NCI-H2171 (cell line): ENCODE measurements around the gene CDC42SE1.

Experiments used
- DNase-seq: peaks from one replicate; lab custom pipeline; 2025; lab: John Stamatoyannopoulos, UW

The CDC42SE1 gene

DNA sequence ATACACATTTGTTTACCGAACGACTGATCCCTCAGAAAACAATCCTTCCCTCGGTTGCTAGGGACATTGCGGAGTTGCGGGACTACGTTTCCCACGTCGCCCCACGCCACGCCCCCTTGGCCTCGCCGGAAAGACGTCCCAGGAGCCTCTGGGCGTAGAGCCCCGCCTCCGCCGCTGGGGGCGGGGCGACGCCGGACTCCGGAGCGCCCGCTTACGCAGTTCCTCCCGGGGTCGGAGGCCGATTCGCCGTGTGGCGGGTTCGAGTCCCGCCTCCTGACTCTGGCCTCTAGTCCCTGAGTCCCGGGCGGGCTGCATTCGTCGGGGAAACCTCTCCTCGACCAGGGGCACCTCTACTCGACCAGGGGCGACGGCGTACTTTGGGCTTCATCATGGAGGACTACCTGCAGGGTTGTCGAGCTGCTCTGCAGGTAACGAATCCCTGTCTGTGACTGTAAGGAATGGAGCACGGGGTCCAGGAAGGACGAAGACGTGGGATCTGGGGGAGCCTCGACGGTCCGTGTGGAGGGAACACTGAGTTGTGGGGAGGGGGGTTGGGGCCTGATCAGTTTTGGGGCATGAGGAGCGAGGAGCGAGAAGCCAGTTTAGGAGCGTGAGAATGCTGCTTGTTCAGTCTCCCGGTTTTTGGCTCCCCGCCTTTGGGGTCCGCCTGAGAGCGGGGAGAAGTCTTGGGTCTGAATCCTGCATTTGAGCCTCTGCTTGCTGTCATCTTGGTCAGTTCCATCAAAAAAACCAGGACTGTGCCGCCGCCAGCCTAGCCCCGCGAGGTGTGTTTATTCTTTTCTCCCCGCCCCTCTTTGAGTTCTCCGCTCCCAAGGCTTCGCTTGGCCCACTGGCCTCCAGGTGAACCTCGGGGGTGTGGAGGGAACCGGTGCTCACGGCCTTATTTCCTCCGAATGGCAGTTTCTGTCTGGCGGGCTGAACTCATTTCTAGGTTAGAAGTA lies 50.9 kb downstream of the CDC42SE1 start, which contains the start of gene PRUNE1:
TSS of gene PRUNE1 (plus strand) at position 206 of the 962 bp plus-strand sequence. CDS start at position 390, 184 bp downstream.
- peak; percentile 95 for DNase-seq

DNA sequence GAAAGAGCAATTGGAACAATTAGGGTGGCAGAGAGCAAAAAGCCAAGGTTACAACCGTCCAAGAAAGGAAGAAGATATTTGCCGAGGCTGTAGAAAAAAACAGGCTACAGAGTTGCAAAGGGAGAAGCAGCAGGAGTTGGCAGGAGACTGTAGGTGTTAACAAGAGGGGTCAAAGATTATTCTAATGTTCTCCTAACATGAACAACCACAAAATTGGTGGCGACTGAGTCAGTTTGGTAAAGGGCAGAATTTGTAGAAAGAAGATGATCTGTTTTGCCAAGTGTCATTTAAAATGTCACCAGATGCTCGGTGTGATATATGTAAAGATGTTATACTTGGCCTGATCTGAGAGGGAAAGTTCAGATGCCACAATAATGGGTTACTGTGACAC lies 51.6 kb downstream of the CDC42SE1 start:
- no peak for DNase-seq

DNA sequence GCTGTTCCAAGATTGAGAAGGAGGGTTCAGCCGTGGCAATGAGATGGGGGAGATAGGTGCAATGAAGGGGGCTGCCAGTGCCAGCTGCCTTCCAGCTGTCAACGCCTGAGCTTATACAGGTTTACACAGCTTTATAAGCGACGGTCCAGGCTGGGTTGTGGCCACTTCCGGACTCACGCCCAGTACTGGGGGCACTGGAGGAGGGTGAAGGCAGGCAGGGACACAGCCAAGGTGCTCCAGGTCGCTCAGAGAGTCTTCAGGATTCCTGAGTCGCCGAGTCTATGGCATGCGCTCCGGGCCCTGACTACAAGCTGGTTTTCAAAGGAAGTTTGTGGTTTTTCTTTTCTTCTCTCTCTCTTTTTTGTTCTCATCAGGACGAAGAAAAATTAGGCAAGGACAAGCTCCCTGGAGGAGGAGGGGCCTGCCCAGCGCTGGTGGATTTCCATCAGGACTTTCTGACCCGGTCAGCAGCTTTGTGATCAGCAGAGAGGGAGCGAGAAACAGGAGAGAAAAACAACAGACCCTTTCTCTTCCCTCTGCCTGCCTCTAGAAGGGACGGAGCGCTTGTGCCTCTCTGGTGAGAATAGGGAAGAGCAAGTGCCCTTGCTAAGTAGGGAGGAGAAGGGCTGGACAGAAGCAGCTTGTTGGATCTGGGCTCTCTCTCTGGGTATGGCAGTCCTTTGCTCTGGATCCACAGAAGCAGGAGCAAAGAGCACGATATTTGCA lies 52.9 kb downstream of the CDC42SE1 start, which contains the start of gene MINDY1:
TSS of gene MINDY1 (minus strand) at position 576 of the 726 bp plus-strand sequence. CDS start 4,285 bp downstream, outside the sequence.
- no peak for DNase-seq

DNA sequence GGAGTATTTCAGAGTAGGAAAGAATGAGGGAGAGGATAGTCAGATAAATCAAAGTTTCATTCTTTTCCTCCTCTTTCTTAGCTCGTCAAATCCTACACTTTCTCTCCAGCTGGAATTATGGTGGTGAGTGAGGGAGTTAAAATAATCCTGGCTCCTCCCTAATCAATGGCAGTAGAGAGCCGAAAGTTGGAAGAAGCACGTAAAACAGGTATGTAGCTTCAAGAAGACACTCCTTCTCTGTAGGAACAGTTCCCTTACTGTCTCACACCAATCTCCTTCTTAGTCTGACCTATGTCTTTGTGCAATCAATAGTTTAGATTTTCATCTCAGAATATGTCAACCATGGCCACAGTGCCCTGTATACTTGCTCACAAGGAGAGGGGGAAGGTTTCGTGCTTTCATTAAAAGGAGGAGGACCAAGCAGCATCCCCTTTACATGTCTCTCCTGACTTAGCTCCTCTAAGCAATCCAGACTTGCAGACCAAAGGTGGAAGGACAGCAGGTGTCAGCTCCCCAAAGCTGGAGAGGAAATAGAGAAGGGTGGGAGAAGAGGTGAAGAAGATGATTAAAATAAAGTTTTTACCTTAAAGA lies 53.6 kb downstream of the CDC42SE1 start:
- no peak for DNase-seq

DNA sequence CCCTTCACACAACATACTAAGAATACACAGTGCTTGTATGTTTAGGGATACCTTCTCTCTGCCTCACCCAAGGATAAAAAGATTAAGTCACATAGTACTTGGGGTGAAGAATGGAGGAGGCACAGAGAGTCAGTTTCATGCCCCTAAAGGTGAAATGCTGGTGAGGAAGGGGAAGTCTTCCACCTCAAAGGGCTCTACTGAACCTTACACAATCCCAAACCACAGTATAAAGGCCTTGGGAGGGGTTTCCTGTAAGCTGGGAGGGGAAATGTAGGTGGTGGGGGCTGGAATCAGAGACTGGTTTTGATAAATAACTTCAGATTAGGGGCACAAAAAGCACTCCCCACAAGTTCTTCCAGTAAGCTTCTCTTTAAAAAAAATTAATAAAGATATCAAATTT lies 56.2 kb downstream of the CDC42SE1 start:
- DNase-seq = no peak

DNA sequence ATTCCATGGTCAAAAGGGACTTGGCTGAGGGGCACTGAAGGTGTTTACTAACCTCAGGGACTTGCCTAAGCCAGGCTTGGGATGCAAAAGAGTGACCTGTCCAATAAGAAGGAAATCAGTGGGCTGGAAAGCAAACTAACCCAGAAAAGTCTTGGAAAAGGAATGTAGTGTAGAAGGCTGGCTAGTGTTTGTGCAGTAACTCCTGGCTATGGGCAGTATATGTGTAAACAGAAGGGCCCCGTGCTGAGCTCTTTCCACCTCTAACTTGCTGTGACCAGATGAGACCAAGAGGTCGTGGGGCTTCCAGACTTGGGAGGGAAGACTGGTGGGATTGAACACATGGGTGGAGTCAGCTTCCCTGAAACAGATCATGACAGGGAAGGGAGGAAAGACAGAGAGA lies 56.8 kb downstream of the CDC42SE1 start:
- DNase-seq = no peak

DNA sequence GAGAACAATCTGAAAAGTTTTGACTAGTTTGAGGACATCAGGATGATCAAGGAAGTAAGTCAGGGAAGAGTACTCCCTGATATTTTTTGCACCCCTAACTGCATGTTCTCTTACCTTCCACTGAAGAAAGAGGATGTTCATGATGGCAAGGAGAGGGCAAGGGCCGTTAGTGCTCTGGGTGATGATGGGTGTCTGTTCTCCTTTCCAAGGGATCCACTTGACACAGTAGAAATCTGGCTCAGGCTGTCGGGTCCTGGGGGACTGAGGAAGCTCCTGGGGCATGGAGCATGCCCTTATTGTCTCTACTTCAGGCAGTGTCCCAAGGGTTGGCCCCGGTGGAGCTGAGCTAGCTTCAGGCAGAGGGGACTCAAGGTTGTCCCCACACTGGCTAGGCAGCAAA lies 57.4 kb downstream of the CDC42SE1 start:
- DNase-seq = no peak

DNA sequence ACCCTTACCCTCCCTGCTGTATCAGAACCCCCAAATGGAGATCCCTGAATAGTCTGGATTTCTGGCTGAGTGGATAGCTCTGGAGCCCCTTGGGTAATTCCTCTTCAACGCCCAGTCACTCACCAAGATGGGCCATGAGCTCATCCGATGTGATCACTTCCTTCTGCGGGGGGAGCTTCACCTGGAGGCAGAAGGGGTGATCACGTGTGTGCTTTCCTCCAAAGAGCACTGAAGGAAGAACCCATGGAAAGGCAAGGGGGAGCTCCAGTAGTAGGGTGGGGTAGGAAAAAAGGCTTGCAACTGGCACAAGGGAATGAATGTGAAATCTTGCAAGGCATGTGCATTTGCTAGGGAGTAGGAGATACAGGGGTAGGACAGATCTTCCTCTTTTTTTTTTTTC lies 57.8 kb downstream of the CDC42SE1 start:
- DNase-seq = no peak
